Right renal cortex interstitium (tissue), 3 donors: ENCODE measurements around the gene ATG2B. TPM values are rescaled to one million over a fixed set of nuclear protein-coding genes. Genes with fewer than 3 reads are reported as not detected.

Experiments
- DNase-seq, 3 donors: peaks; one replicate each; pipeline ENCODE4 v3.0.0-alpha.2; 2013; ENCODE audit warnings: low read depth in 3 of 3, low spot score in 2 of 3
- polyA plus RNA-seq, 3 donors: library from polyadenylated mRNA; unstranded; fragments of 120-200 nt; gene quantifications; one replicate each; pipeline ENCODE4 v1.2.1, GENCODE V29; 2013; ENCODE audit not compliant: insufficient read length in 3 of 3

Gene ATG2B
- polyA plus RNA-seq, 3 donors: 25.1 to 28.4 (median 28.1) TPM

- no peak for DNase-seq
These were observed 53.2 kb downstream of the ATG2B start for GRCh38 chr14:96309896-96310330.

GRCh38 chr14:96309133-96309895, 53.8 kb downstream of the ATG2B start:
- peak in 1 of 3 donors; percentile 21 for DNase-seq

- DNase-seq: no peak
These were observed 55.7 kb downstream of the ATG2B start for GRCh38 chr14:96307434-96307833.

- DNase-seq: no peak
These were observed 58.2 kb downstream of the ATG2B start for GRCh38 chr14:96304956-96305355.

GRCh38 chr14:96303981-96304380, 59.2 kb downstream of the ATG2B start:
- no peak for DNase-seq

GRCh38 chr14:96299441-96299840, 63.7 kb downstream of the ATG2B start:
- no peak for DNase-seq

GRCh38 chr14:96297997-96298515, 65.1 kb downstream of the ATG2B start:
- no peak for DNase-seq

- no peak for DNase-seq
These were observed 66.1 kb downstream of the ATG2B start for GRCh38 chr14:96297000-96297399.

GRCh38 chr14:96294246-96294645, 68.9 kb downstream of the ATG2B start:
- no peak for DNase-seq

- no peak for DNase-seq
These were observed 75.3 kb downstream of the ATG2B start for GRCh38 chr14:96287856-96288255.

GRCh38 chr14:96286251-96286650, 76.9 kb downstream of the ATG2B start:
- DNase-seq: no peak

GRCh38 chr14:96285667-96286066, 77.5 kb downstream of the ATG2B start:
- no peak for DNase-seq

GRCh38 chr14:96284430-96284829, 78.7 kb downstream of the ATG2B start:
- DNase-seq: no peak

GRCh38 chr14:96284008-96284407, 79.1 kb downstream of the ATG2B start:
- DNase-seq: no peak

- no peak for DNase-seq
These were observed 81.7 kb downstream of the ATG2B start for GRCh38 chr14:96281486-96281885.

GRCh38 chr14:96280104-96280503, 83.0 kb downstream of the ATG2B start:
- DNase-seq: no peak

GRCh38 chr14:96279564-96279963, 83.6 kb downstream of the ATG2B start:
- DNase-seq: no peak

GRCh38 chr14:96277890-96278289, 85.3 kb downstream of the ATG2B start:
- no peak for DNase-seq

- DNase-seq: peak in 1 of 3 donors; percentile 41
These were observed 87.7 kb downstream of the ATG2B start for GRCh38 chr14:96275177-96276112.

- no peak for DNase-seq
These were observed 88.6 kb downstream of the ATG2B start for GRCh38 chr14:96274543-96274942.

- no peak for DNase-seq
These were observed 89.0 kb downstream of the ATG2B start for GRCh38 chr14:96274122-96274521.
